ENCODE data around the gene BCAP31.
"Not testable (repeated sequence)": the region's sequence is repeated elsewhere in the genome, so short reads cannot be mapped to it uniquely, and the experiment has no call there.

Gene BCAP31

GRCh38 chrX:153733651-153734240 is 9.6 kb upstream of the BCAP31 start:
- no peak for ATAC-seq

- ATAC-seq = no peak
These were observed 8.2 kb upstream of the BCAP31 start for GRCh38 chrX:153732401-153732800.

- ATAC-seq = no peak
These were observed 7.6 kb upstream of the BCAP31 start for GRCh38 chrX:153731845-153732215.

GRCh38 chrX:153731117-153731844 is 7.1 kb upstream of the BCAP31 start:
- no peak for ATAC-seq

- ATAC-seq = not testable (repeated sequence)
These were observed 5.9 kb upstream of the BCAP31 start for GRCh38 chrX:153730115-153730514.

- no peak for ATAC-seq
These were observed 4.9 kb upstream of the BCAP31 start for GRCh38 chrX:153728951-153729631.

GRCh38 chrX:153728095-153728494 is 3.9 kb upstream of the BCAP31 start:
- ATAC-seq = no peak

- no peak for ATAC-seq
These were observed 3.1 kb upstream of the BCAP31 start for GRCh38 chrX:153727123-153727931.

GRCh38 chrX:153726286-153727122 is 2.3 kb upstream of the BCAP31 start:
- no peak for ATAC-seq

- ATAC-seq = no peak
These were observed 1.7 kb upstream of the BCAP31 start for GRCh38 chrX:153725832-153726285.

GRCh38 chrX:153725039-153725831 is 1.0 kb upstream of the BCAP31 start:
- ATAC-seq = no peak

- ATAC-seq = peak; percentile 33 to 34
These were observed 586 bp downstream of the BCAP31 start for GRCh38 chrX:153723351-153724251.

- no peak for ATAC-seq
These were observed 1.4 kb downstream of the BCAP31 start for GRCh38 chrX:153722704-153723350.

GRCh38 chrX:153719701-153720100 is 4.5 kb downstream of the BCAP31 start:
- no peak for ATAC-seq

- ATAC-seq = no peak
These were observed 4.9 kb downstream of the BCAP31 start for GRCh38 chrX:153719238-153719637.

- ATAC-seq = no peak
These were observed 6.7 kb downstream of the BCAP31 start for GRCh38 chrX:153717445-153717844.

- no peak for ATAC-seq
These were observed 9.9 kb downstream of the BCAP31 start for GRCh38 chrX:153714256-153714655.

- no peak for ATAC-seq
These were observed 14.2 kb downstream of the BCAP31 start for GRCh38 chrX:153709726-153710674.

Data from activated CD4-positive, CD25-positive, alpha-beta regulatory T cell treated with anti-CD3 and anti-CD28 coated beads, Interleukin-2, amount 50 U/mL, for 24 hours (primary cell).